Hepatocyte (in vitro differentiated cells): Measurements from ENCODE around the gene ST8SIA5.

ENCODE experiments used
- EZH2 ChIP-seq: fragments of 200-600 bp; sonication (generic); IDR thresholded peaks from 2 replicates; pipeline ENCODE4 v1.6.1; 2016; ENCODE audit warnings: antibody characterized with exemption, mild to moderate bottlenecking, borderline replicate concordance
- EZH2phosphoT487 ChIP-seq: fragments of 200-600 bp; sonication (generic); IDR thresholded peaks from one replicate; pipeline ENCODE4 v1.6.1; 2018; ENCODE audit warnings: antibody characterized with exemption, mild to moderate bottlenecking, low read depth, moderate library complexity; ENCODE audit not compliant: unreplicated experiment, severe bottlenecking
- TF ChIP-seq, protein P1 (sequence below): fragments of 200-600 bp; sonication (generic); IDR thresholded peaks from 2 replicates; pipeline ENCODE4 v1.5.1; 2016; ENCODE audit warnings: antibody characterized with exemption, mild to moderate bottlenecking; ENCODE audit not compliant: poor library complexity

DNA sequence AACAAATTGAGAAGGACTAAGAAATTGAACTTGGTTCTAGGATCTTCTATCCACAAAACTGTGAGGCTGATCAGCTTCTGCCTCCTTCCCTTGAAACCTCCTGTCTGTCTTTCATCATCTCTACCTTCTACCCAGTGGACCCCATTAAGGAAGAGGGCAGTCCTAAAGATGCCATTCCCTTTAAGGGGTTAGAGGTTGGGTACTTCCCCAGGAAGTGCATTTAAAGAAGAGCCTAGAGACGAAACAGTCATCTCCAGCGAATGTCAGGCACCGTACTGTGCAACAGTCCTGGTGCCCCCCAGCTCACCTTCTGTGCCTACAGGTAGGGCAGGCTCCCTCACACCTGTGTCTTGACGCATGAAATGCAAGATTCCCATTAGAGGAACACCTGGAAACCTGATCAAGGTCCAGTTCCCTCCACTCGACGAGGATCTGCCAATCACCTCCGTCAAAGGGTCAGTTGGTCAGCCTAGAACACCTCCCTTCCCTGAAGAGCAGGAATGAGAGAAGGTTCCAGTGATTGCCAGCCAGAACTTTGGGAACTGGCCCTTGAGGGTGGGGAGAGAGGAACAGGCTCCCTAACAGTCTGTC is 120.7 kb downstream of the ST8SIA5 start:
- TF ChIP-seq, protein P1, sequence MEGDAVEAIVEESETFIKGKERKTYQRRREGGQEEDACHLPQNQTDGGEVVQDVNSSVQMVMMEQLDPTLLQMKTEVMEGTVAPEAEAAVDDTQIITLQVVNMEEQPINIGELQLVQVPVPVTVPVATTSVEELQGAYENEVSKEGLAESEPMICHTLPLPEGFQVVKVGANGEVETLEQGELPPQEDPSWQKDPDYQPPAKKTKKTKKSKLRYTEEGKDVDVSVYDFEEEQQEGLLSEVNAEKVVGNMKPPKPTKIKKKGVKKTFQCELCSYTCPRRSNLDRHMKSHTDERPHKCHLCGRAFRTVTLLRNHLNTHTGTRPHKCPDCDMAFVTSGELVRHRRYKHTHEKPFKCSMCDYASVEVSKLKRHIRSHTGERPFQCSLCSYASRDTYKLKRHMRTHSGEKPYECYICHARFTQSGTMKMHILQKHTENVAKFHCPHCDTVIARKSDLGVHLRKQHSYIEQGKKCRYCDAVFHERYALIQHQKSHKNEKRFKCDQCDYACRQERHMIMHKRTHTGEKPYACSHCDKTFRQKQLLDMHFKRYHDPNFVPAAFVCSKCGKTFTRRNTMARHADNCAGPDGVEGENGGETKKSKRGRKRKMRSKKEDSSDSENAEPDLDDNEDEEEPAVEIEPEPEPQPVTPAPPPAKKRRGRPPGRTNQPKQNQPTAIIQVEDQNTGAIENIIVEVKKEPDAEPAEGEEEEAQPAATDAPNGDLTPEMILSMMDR, result no peak
- TF ChIP-seq EZH2phosphoT487, result no peak
- TF ChIP-seq EZH2, result no peak
